ENCODE results near the gene STAC3. TPM values are rescaled to one million over a fixed set of nuclear protein-coding genes. Genes with fewer than 3 reads are reported as not detected.

STAC3 gene
- total and polyA plus RNA-seq, 2 of the 8 experiments (the other 6 are each of a cell fraction or from before 2014, with no cell fraction given): 0.70 to 1.3 TPM

- TF ChIP-seq BCL11A (IDR thresholded peaks at IDR 0.05; ENCODE audit: low read depth in 2 of 2, low read length in 2 of 2): no peak
- TF ChIP-seq GABPA (IDR thresholded peaks at IDR 0.05; ENCODE audit: borderline replicate concordance, insufficient read depth, low read length): no peak
- TF ChIP-seq TAF7 (optimal IDR thresholded peaks at IDR 0.05; ENCODE audit: borderline replicate concordance, low read depth, low read length): peak; percentile 94
- TF ChIP-seq CBX5 (IDR thresholded peaks at IDR 0.05; ENCODE audit: low read depth, low read length): no peak
- TF ChIP-seq RXRA (IDR thresholded peaks at IDR 0.05; ENCODE audit: insufficient read depth, low read depth, low read length): no peak
- TF ChIP-seq CREB1 (IDR thresholded peaks at IDR 0.05): peak; percentile 58
- TF ChIP-seq ZNF274 (IDR thresholded peaks at IDR 0.05; ENCODE audit: borderline replicate concordance, extremely low read depth, low read length): no peak
- no peak; the same call in 1 of the 2 replicates for TF ChIP-seq BACH1 (IDR thresholded peaks at IDR 0.05; ENCODE audit: low read length)
- TF ChIP-seq ATF2 (IDR thresholded peaks at IDR 0.05; ENCODE audit: low read length): no peak
- no peak for TF ChIP-seq HDAC6 (IDR thresholded peaks at IDR 0.05; ENCODE audit: low read depth, low read length)
- TF ChIP-seq ATF3 (IDR thresholded peaks at IDR 0.05; ENCODE audit: insufficient read depth, low read depth, low read length): peak; percentile 78
- TF ChIP-seq CTCF (IDR thresholded peaks at IDR 0.05; ENCODE audit: control extremely low read depth in 1 of 3, insufficient read depth in 1 of 3, low read depth in 1 of 3, low read length in 3 of 3): peak in 2 of 3 experiments; percentile 100; a peak in 3 of 4 replicates
- TF ChIP-seq JUN (IDR thresholded peaks at IDR 0.05; ENCODE audit: low read depth, low read length): no peak
- TF ChIP-seq SIRT6 (IDR thresholded peaks at IDR 0.05; ENCODE audit: low read length): no peak
- no peak; the same call in 1 of the 2 replicates for TF ChIP-seq SRF (IDR thresholded peaks at IDR 0.05; ENCODE audit: low read depth, low read length)
- no peak for TF ChIP-seq E2F6 (IDR thresholded peaks at IDR 0.05)
- TF ChIP-seq KDM1A (IDR thresholded peaks at IDR 0.05; ENCODE audit: borderline replicate concordance, low read length): peak; percentile 61; the same call in 1 of the 2 replicates
- TF ChIP-seq EZH2 (IDR thresholded peaks at IDR 0.05; ENCODE audit: low read depth, low read length, severe bottlenecking): no peak
- peak; percentile 42; the same call in 1 of the 2 replicates for TF ChIP-seq TCF12 (IDR thresholded peaks at IDR 0.05; ENCODE audit: low read depth, low read length)
Observed at GRCh38 chr12:57238854-57239554, 12.0 kb downstream of the STAC3 start (continued).
